HG02623 (cell line): ENCODE data around the gene CCDC54.
"Not testable (repeated sequence)": the region's sequence is repeated elsewhere in the genome, so short reads cannot be mapped to it uniquely, and the experiment has no call there.

Experiments
- ATAC-seq: cut with Tn5 transposase; IDR thresholded peaks from one replicate; pipeline ENCODE4 v1.9.1; 2021; ENCODE audit warnings: moderate library complexity; ENCODE audit not compliant: unreplicated experiment

CCDC54 gene

GRCh38 chr3:107377151-107377550 is at the start of gene CCDC54:
CCDC54 (plus strand) TSS chr3:107377439; CDS start chr3:107377588, 149 bp downstream.
- ATAC-seq, result no peak

GRCh38 chr3:107328069-107328468 is 49.2 kb upstream of the CCDC54 start:
- ATAC-seq, result no peak

- no peak for ATAC-seq
These were observed 48.2 kb upstream of the CCDC54 start for GRCh38 chr3:107329088-107329487.

GRCh38 chr3:107339690-107340089 is 37.5 kb upstream of the CCDC54 start:
- not testable (repeated sequence) for ATAC-seq

- no peak for ATAC-seq
These were observed 32.5 kb upstream of the CCDC54 start for GRCh38 chr3:107344722-107345121.

- no peak for ATAC-seq
These were observed 31.3 kb upstream of the CCDC54 start for GRCh38 chr3:107345822-107346405.

GRCh38 chr3:107346564-107346963 is 30.7 kb upstream of the CCDC54 start:
- ATAC-seq, result no peak

GRCh38 chr3:107347751-107348150 is 29.5 kb upstream of the CCDC54 start:
- ATAC-seq, result no peak

GRCh38 chr3:107356706-107357105 is 20.5 kb upstream of the CCDC54 start:
- no peak for ATAC-seq

GRCh38 chr3:107361633-107362032 is 15.6 kb upstream of the CCDC54 start:
- no peak for ATAC-seq

- no peak for ATAC-seq
These were observed 12.2 kb upstream of the CCDC54 start for GRCh38 chr3:107365051-107365450.

- no peak for ATAC-seq
These were observed 10.5 kb upstream of the CCDC54 start for GRCh38 chr3:107366766-107367165.

- no peak for ATAC-seq
These were observed 9.9 kb upstream of the CCDC54 start for GRCh38 chr3:107367353-107367752.

GRCh38 chr3:107368654-107369398 is 8.4 kb upstream of the CCDC54 start:
- no peak for ATAC-seq

GRCh38 chr3:107369791-107370190 is 7.4 kb upstream of the CCDC54 start:
- no peak for ATAC-seq

GRCh38 chr3:107370907-107371306 is 6.3 kb upstream of the CCDC54 start:
- no peak for ATAC-seq

GRCh38 chr3:107372506-107372905 is 4.7 kb upstream of the CCDC54 start:
- ATAC-seq, result no peak

- no peak for ATAC-seq
These were observed 3.3 kb upstream of the CCDC54 start for GRCh38 chr3:107373896-107374295.

GRCh38 chr3:107375682-107376081 is 1.6 kb upstream of the CCDC54 start:
- ATAC-seq, result no peak

- no peak for ATAC-seq
These were observed 5.4 kb downstream of the CCDC54 start for GRCh38 chr3:107382631-107383030.

- no peak for ATAC-seq
These were observed 7.2 kb downstream of the CCDC54 start for GRCh38 chr3:107384428-107384827.

GRCh38 chr3:107384907-107385306 is 7.7 kb downstream of the CCDC54 start:
- ATAC-seq, result no peak

GRCh38 chr3:107387555-107387954 is 10.3 kb downstream of the CCDC54 start:
- no peak for ATAC-seq
